ENCODE results near the gene USP22.

Gene USP22

DNA sequence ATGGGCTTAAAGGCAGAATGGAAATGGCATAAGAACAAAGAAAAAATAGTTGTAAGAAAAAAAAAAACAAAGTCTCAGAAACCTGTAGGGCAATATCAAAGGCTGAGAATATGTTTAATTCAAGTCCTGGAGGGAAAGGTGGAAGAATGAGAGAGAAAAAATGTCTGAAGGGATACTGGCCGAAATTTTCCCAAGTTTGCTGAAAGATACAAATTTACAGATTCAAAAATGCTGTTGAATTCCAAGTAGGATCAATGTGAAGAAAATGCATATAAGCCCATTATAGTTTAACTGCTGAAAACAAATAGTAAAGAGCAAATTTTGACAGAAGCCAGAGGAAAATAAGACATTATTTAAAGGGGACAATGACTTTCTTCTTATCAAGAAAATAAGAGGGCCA lies 6.6 kb upstream of the USP22 start:
- DNase-seq (ENCODE audit: low read depth in 2 of 2), result no peak

DNA sequence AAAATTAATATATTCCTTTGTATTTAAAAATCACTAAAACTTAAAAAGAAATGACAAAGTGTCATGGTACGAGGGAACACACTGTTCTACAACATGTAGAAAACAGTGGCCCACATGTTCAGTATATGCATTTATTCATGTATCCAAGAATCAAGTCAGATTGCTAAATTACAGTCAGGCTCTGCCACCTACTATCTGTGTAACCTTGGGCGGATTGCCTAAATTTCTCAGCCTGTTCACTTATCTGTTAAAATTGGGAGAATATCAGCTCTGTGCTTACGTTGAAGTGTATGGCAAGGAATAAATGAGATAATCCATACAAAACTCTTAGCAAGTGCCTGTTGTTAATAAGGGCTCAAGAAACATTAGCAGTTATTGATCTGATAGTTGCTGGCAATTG lies 3.4 kb upstream of the USP22 start:
- DNase-seq (ENCODE audit: low read depth in 2 of 2), result no peak

DNA sequence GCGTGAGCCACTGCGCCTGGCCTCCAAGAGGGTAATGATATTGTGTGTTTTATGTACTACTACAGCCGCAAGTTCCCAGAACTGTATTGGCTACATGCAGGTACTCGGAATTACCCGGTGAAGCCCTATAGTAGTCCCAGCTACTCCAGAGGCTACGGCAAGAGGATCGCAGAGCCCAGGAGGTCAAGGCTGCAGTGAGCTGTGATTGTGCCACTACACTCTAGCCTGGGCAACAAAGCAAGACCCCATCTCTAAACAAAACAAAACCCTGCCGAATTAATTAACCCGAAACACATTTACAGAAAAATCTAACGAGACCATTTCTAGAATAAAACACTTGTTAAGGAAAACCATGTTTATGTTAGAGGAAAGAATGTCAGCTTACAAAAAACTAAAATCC lies 2.2 kb upstream of the USP22 start:
- no peak for DNase-seq (ENCODE audit: low read depth in 2 of 2)

DNA sequence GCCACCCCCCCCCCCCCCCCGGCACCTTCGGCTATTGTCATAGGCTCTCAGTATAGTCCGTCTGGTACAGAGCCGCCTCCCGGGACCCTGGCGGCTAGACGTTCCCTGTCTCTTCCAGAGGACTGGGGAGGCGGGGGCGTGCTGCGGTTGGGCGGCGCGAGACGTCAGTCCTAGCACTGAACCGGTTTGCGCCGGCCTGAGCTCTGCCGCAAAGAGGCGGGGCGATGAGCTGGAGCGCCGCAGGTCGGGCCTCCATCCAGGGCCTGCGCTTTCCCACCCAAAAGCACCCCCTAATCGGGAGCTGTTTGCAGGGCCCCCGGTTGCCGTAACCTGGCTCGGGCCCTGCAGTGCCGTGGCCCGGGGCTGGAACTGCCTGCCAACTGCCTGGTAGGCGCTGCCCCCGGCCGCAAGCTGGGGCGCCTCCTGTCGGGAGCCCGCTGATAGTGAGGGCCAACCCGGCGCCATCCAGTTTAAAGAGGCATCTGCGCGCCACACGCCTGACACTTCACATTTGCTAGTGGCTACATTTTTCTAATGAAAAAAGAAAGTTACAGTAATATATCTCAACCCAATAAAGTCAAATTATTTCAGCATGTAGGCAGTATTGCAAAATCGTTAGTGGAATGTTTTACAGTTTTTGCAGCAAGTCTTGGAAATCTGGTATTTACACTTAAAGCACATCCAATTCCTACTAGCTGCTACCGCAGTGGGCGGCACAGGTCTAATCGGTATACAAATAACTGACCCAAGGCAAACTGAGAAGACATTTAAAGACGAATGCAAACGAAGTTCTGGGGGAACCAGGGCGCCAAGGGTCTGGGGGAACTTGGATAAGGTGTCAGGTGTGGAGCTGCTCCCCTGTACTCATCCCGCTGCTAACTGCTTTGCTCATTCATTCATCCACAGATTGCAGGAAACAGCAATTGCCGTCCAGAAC lies 753 bp upstream of the USP22 start:
- peak; percentile 96 to 97 for DNase-seq (ENCODE audit: low read depth in 2 of 2)

DNA sequence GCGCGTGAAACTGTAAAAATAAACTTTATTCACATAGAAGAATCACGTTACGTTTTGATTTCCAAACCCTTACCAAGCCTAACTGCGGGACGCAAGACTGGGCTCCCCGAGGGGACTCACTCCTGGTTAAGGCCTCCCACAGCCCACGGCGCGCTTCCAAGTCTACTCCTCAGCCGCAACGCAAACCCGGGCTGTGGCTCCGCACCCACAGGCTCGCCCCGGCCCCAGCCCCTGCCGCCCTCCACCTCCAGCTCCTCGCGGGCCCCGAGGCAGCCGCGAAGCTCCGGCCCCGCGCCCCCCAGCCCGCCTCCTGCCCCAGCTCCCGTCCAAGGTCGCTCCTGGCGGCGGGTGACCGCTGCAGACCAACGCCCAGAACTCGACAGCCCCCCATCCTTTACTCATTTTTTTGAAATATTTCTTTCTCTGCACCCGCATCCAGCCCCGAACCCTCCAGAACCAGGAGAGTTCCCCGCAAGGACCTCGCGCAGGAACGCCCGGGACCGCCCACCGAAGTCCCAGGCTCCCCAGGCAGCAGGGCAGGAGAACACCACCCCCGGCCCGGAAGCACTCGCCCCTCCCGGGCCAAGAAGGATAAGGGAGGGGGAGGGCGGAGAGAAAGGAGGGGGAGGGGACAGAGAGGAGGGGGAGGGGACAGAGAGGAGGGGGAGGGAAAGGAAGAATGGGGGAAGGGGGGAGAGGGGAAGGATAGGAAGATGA lies 912 bp downstream of the USP22 start:
- peak; percentile 65 to 66 for DNase-seq (ENCODE audit: low read depth in 2 of 2)

- no peak for DNase-seq (ENCODE audit: low read depth in 2 of 2)
These were observed 2.8 kb downstream of the USP22 start for GRCh38 chr17:21039839-21040575.

GRCh38 chr17:21037117-21037803 lies 5.6 kb downstream of the USP22 start:
- DNase-seq (ENCODE audit: low read depth in 2 of 2), result no peak

DNA sequence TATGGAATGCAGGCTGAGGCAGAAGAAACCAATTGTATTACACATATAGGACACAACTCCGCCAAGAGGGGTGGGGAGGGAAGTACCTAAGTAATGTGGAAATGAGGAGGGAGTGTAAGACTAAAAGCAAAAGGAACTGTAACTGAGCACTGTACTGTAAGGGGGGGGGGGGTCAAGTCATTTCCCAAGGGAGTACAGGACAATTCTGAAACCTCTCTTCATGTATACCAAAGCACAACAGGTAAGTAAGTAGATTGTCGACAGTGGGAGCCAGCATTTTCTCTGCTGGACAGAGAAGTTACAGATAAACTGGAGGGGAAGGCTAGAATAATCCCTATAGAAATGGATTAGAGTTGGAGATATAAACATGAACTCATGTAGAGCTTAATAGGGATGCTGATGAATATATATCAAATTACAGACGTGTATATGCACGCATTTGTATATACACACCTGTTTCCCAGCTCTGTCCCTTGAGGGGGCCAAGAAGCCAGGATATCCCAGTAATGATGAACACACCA lies 6.4 kb downstream of the USP22 start:
- DNase-seq (ENCODE audit: low read depth in 2 of 2), result no peak

DNA sequence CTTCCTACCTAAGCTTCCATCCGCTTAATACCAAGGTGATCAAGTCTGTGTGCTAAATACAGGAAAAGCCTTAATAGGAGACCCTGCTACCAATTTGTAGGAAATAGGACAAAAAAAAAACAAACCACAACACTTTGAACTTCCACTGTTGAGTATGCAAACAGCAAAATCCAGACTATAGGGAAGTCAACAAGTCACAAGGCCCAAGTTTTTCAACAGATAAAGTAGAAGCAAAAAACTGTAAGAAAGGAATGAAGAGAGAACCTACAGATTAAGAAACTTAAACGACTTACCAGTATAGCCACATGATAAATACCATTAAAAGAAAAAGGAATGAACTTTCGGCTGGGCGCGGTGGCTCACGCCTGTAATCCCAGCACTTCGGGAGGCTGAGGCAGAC lies 7.4 kb downstream of the USP22 start:
- DNase-seq (ENCODE audit: low read depth in 2 of 2), result no peak

DNA sequence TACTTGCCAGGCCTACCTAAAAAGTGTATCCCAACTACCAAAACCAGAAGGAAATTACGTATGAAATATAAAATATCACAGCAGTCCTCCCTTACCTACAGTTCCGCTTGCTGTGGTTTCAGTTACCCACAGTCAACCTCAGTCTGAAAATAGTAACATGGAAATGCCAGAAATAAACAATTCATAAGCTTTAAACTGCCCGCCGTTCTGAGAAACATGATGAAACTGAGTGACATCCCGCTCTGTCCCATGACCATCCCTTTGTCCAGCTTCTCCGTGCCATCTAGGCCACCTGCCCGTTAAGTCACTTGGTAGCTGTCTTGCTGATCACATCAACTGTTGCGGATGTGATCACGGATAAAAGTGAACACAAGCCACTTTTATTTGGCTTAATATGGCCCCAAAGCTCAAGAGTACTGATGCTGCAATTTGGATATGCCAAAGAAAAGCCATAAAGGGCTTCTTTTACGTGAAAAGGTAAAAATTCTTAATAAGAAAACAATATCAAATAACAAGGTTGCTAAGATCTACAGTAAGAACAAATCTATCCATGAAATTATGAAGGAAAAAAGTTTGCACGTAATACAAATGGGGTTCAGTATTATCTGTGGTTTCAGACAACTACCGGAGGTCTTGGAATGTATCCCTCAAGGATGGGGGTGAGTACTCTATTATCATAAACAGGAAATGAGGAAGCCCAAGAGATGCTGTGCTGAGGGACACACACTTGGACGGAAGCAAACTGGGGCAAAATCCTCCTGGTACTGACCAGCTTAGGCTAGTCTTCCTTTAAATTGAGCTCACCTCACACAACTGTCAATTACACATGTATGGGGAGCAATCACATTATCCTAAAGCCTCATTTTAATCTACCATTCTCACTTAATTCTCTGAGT lies 8.2 kb downstream of the USP22 start:
- DNase-seq (ENCODE audit: low read depth in 2 of 2), result no peak

DNA sequence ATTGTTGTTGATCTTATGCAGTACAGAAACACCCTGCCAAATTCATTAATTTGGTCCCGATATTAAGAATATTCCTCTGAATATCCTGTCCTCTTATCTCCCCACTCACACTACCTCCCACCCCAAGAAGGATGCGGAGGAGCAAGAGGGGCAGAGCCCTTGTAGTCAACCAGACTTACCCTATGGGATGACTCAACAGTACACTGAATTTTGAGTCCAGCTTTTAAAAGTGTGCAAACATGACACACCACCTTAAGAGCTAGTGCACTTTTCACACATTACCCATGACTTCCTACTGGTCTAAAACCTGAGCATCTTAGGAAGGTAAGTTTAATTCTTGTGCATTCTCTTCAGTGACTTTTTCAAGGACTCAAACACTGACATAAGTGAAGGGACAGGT lies 9.5 kb downstream of the USP22 start:
- no peak for DNase-seq (ENCODE audit: low read depth in 2 of 2)

DNA sequence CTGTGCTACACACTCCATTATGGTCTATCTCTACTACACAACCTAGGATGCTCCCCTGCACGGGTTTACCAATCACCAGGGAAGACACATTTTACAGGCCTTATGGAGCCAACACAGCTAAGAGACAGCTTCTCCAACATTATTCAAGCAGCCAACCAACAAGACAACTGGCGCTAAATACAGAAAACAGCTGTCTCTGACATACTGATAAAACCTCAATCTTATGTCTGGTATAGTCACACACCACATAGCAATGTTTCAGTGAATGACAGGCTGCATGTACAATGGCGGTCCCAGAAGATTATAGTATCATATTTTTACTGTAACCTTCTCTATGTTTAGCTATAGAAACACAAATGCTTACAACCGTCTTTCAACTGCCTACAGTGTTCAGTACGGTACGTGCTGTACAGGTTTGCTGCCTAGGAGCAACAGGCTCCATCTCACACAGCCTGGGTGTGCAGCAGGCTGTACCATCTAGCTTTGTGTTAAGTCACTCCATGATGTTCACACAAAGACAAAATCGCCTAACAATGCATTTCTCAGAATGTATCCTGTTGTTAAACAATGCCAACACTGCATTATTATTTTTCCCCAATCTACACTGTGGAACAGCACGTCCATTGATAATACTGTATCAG lies 10.9 kb downstream of the USP22 start:
- DNase-seq (ENCODE audit: low read depth in 2 of 2), result no peak

GRCh38 chr17:21030375-21030774 lies 12.4 kb downstream of the USP22 start:
- DNase-seq (ENCODE audit: low read depth in 2 of 2), result no peak

GRCh38 chr17:21029515-21029914 lies 13.3 kb downstream of the USP22 start:
- no peak for DNase-seq (ENCODE audit: low read depth in 2 of 2)

DNA sequence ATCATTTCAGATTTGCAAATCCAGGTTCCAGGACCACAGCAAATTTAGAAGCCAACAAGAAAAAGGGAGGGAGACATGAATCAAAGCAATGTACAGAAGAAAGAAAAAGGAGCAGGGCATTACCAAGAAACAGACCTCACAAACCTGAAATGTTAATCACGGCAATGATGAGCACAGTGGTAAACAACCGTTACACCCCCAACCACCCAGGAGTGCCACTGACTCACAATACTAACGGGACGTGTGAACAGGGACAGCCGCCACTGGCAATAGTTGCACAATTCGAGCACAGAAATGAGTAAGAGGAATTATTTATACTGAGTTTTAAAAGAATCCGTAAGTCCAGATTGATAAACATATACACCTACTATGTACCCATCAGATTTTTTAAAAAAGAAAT lies 13.8 kb downstream of the USP22 start:
- DNase-seq (ENCODE audit: low read depth in 2 of 2), result peak in 1 of 2 donors; percentile 30

DNA sequence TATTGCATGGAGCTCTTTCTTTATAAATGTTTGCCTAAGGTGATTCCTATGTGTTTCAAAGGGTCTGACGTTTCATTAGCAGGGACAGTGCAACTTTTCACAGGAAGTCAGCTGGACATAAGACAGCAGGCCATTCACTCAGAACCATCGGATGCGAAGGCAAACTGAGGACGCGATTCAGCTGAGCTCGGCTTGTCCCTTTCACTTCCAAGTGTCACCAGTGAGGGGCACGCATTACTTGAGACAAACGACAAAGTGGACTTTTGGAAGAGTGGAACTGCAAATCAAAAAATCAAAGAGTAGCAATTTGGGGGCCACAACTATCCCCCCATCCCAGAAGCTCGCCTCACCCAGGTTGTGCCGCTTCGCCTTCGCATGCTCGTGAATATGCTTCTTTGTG lies 14.6 kb downstream of the USP22 start:
- no peak for DNase-seq (ENCODE audit: low read depth in 2 of 2)

- no peak for DNase-seq (ENCODE audit: low read depth in 2 of 2)
These were observed 15.8 kb downstream of the USP22 start for GRCh38 chr17:21027031-21027430.

DNA sequence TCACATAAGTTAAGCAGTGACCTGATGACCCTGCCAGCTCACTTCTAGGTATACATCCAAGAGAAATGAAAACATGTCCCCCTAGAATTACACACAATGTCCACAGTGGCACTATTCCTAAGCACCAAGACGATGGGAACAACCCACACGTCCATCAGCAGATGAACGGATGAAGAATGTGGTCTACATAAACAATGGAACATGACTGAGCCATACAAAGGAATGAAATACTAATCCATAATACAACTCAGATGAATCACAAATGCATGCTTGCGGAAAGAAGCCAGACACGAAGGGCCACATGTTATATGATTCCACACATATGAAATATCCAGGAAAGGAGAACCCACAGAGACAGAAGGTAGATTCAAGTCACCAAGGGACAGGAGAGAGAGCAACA lies 17.4 kb downstream of the USP22 start:
- DNase-seq (ENCODE audit: low read depth in 2 of 2), result no peak

DNA sequence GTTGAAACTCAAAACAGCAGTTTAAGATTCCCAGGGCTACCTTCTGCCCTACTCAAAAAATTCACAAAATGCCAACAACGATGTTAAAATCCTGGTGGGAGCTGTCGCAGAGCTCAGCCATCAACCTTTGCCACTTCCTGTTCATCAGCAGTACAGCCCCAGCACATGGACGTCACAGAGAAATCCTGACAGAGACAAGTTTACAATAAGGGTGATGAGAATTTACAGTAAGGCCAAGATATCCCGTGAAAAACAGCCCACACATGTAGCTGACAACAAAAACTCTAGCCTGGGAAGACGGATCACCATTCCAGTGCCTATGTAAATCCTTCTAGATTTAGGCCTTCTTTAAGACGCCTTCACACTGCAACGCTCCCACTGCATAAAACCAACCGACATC lies 18.8 kb downstream of the USP22 start:
- DNase-seq (ENCODE audit: low read depth in 2 of 2), result no peak

- no peak for DNase-seq (ENCODE audit: low read depth in 2 of 2)
These were observed 21.5 kb downstream of the USP22 start for GRCh38 chr17:21021208-21021803.

Measured in stimulated activated CD8-positive, alpha-beta memory T cell treated with anti-CD3 and anti-CD28 coated beads, Interleukin-2, amount 100 ng/mL, for 48 hours (primary cell).